ENCODE measurements around the gene TMEM186. TPM values are rescaled to one million over a fixed set of nuclear protein-coding genes. Genes with fewer than 3 reads are reported as not detected.
"Not testable (repeated sequence)": the region's sequence is repeated elsewhere in the genome, so short reads cannot be mapped to it uniquely, and the experiment has no call there.

TMEM186 gene
- total RNA-seq (2014; rRNA removed; shearing (Covaris generic)), result 5.9 and 8.0 TPM in 2 replicates

GRCh38 chr16:8797364-8798173, at the start of gene TMEM186, which contains the start of gene PMM2:
Gene TMEM186 (minus strand): TSS chr16:8797639. CDS start chr16:8797614, 25 bp downstream.
Gene PMM2 (plus strand): TSS chr16:8797839. CDS start chr16:8797883, 44 bp downstream.
- peak; percentile 94 for DNase-seq (ENCODE audit: low spot score)

GRCh38 chr16:8847145-8847544, 49.7 kb upstream of the TMEM186 start:
- no peak for DNase-seq (ENCODE audit: low spot score)

GRCh38 chr16:8846401-8846932, 49.0 kb upstream of the TMEM186 start:
- DNase-seq (ENCODE audit: low spot score), result no peak

- DNase-seq (ENCODE audit: low spot score), result no peak
Observed at GRCh38 chr16:8845699-8846298, 48.4 kb upstream of the TMEM186 start.

- DNase-seq (ENCODE audit: low spot score), result not testable (repeated sequence)
Observed at GRCh38 chr16:8843296-8843695, 45.9 kb upstream of the TMEM186 start.

- not testable (repeated sequence) for DNase-seq (ENCODE audit: low spot score)
Observed at GRCh38 chr16:8842016-8842415, 44.6 kb upstream of the TMEM186 start.

GRCh38 chr16:8837594-8837993, 40.2 kb upstream of the TMEM186 start:
- DNase-seq (ENCODE audit: low spot score), result not testable (repeated sequence)

GRCh38 chr16:8836797-8837196, 39.4 kb upstream of the TMEM186 start:
- DNase-seq (ENCODE audit: low spot score), result not testable (repeated sequence)

- no peak for DNase-seq (ENCODE audit: low spot score)
Observed at GRCh38 chr16:8832717-8833105, 35.3 kb upstream of the TMEM186 start.

- no peak for DNase-seq (ENCODE audit: low spot score)
Observed at GRCh38 chr16:8831871-8832716, 34.7 kb upstream of the TMEM186 start.

GRCh38 chr16:8831450-8831849, 34.0 kb upstream of the TMEM186 start:
- DNase-seq (ENCODE audit: low spot score), result no peak

- no peak for DNase-seq (ENCODE audit: low spot score)
Observed at GRCh38 chr16:8828541-8829165, 31.2 kb upstream of the TMEM186 start.

GRCh38 chr16:8826278-8826879, 28.9 kb upstream of the TMEM186 start:
- DNase-seq (ENCODE audit: low spot score), result no peak

GRCh38 chr16:8822403-8822802, 25.0 kb upstream of the TMEM186 start:
- DNase-seq (ENCODE audit: low spot score), result no peak

GRCh38 chr16:8819411-8820034, 22.1 kb upstream of the TMEM186 start:
- DNase-seq (ENCODE audit: low spot score), result no peak

- no peak for DNase-seq (ENCODE audit: low spot score)
Observed at GRCh38 chr16:8818504-8819270, 21.2 kb upstream of the TMEM186 start.

- no peak for DNase-seq (ENCODE audit: low spot score)
Observed at GRCh38 chr16:8816967-8817655, 19.7 kb upstream of the TMEM186 start.

GRCh38 chr16:8814095-8814806, 16.8 kb upstream of the TMEM186 start:
- no peak for DNase-seq (ENCODE audit: low spot score)
